ENCODE measurements around the gene IL1RL2.

DNA sequence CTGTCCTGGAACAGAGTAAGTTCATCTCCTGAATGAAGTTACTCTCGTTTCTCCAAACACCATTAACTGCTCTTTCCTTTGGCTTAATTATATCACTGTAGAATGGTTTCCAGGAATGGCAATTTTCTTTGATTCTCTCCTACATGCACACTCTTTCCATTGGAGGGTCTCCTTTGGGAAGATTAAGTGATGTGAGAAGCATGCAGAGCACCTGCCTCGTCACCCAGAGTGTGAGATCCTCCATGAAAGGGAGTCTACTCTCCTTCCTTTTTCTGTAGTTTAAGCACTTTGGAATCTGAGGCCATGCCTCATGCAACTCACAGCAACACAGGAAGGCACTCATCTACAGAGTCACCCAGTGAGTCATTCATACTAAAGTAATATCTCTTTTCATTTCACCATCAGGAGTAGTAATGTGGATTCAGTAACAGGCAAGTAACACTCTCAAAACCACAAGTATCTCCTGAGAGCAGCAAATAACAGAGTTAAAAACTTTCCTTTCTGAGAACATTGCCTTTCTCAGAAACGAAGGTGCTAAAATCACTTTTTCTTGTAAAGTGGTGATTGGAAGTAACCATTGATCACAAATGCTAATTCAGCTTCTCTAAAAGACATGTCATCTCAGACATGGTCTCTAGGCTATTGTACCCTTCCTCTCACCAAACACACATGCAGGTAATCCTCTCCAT, 71.7 kb downstream of the IL1RL2 start:
- TF ChIP-seq POLR2AphosphoS5 (IDR thresholded peaks at IDR 0.05; ENCODE audit: borderline replicate concordance, low read depth, low read length), result no peak
- no peak for TF ChIP-seq EZH2 (IDR thresholded peaks at IDR 0.05)
